D721Med (cell line): ENCODE results near the gene FOXN4.

ENCODE experiments used
- DNase-seq: peaks from one replicate; pipeline ENCODE4 v3.0.0; 2011; ENCODE audit warnings: low spot score; ENCODE audit not compliant: insufficient read length
- FAIRE-seq: peaks from 2 replicates; lab custom pipeline; 2011; peaks lifted over from hg19 to GRCh38; lab: Jason Lieb, UNC
- CTCF ChIP-seq: IDR thresholded peaks from 2 replicates; pipeline ENCODE4 v1.5.1; 2012; ENCODE audit warnings: mild to moderate bottlenecking, control low read depth; ENCODE audit not compliant: insufficient read depth; ENCODE audit errors: missing control alignments

FOXN4 gene

GRCh38 chr12:109346920-109347319, 37.8 kb upstream of the FOXN4 start:
- no peak for TF ChIP-seq CTCF
- DNase-seq = no peak
- no peak for FAIRE-seq

- TF ChIP-seq CTCF = no peak
- FAIRE-seq (no peak), DNase-seq (no peak)
Measured at GRCh38 chr12:109345428-109345827, 36.3 kb upstream of the FOXN4 start.

- TF ChIP-seq CTCF = no peak
- DNase-seq = no peak
- FAIRE-seq = no peak
Measured at GRCh38 chr12:109343677-109344076, 34.6 kb upstream of the FOXN4 start.

GRCh38 chr12:109336593-109336992, 27.5 kb upstream of the FOXN4 start:
- no peak for TF ChIP-seq CTCF
- no peak for FAIRE-seq

GRCh38 chr12:109334887-109335286, 25.8 kb upstream of the FOXN4 start:
- FAIRE-seq = no peak
- no peak for TF ChIP-seq CTCF
- no peak for DNase-seq

More at GRCh38 chr12:109336593-109336992, 27.5 kb upstream of the FOXN4 start:
- no peak for DNase-seq

- TF ChIP-seq CTCF = no peak
- DNase-seq = no peak
- FAIRE-seq = peak; percentile 97
Measured at GRCh38 chr12:109331301-109331952, 22.3 kb upstream of the FOXN4 start.
